HG03175 (cell line): ENCODE results near the gene FGF9.

Source experiments
- ATAC-seq: cut with Tn5 transposase; IDR thresholded peaks from one replicate; pipeline ENCODE4 v1.9.1; 2021; ENCODE audit warnings: mild to moderate bottlenecking, moderate library complexity; ENCODE audit not compliant: unreplicated experiment

Gene FGF9

GRCh38 chr13:21670883-21671619, at the start of gene FGF9:
TSS of gene FGF9 (plus strand) at chr13:21671073. CDS start at chr13:21671913, 840 bp downstream.
- peak; percentile 72 for ATAC-seq

GRCh38 chr13:21625366-21625765, 45.5 kb upstream of the FGF9 start:
- peak; percentile 42 for ATAC-seq

GRCh38 chr13:21632196-21632595, 38.7 kb upstream of the FGF9 start:
- no peak for ATAC-seq

- no peak for ATAC-seq
Observed at GRCh38 chr13:21636656-21637055, 34.2 kb upstream of the FGF9 start.

GRCh38 chr13:21637296-21637695, 33.6 kb upstream of the FGF9 start:
- no peak for ATAC-seq

GRCh38 chr13:21638319-21639282, 32.3 kb upstream of the FGF9 start:
- ATAC-seq = peak; percentile 54

GRCh38 chr13:21639561-21639960, 31.3 kb upstream of the FGF9 start:
- no peak for ATAC-seq

- no peak for ATAC-seq
Observed at GRCh38 chr13:21641629-21642028, 29.2 kb upstream of the FGF9 start.

- no peak for ATAC-seq
Observed at GRCh38 chr13:21657538-21657937, 13.3 kb upstream of the FGF9 start.

- no peak for ATAC-seq
Observed at GRCh38 chr13:21659087-21659486, 11.8 kb upstream of the FGF9 start.

- no peak for ATAC-seq
Observed at GRCh38 chr13:21661097-21661909, 9.6 kb upstream of the FGF9 start.

GRCh38 chr13:21663197-21663596, 7.7 kb upstream of the FGF9 start:
- no peak for ATAC-seq

- ATAC-seq = no peak
Observed at GRCh38 chr13:21668732-21669275, 2.1 kb upstream of the FGF9 start.

GRCh38 chr13:21670006-21670882, 629 bp upstream of the FGF9 start:
- ATAC-seq = peak; percentile 22

- ATAC-seq = no peak
Observed at GRCh38 chr13:21671620-21672286, 880 bp downstream of the FGF9 start.

- no peak for ATAC-seq
Observed at GRCh38 chr13:21672287-21672680, 1.4 kb downstream of the FGF9 start.

- ATAC-seq = no peak
Observed at GRCh38 chr13:21672796-21673538, 2.1 kb downstream of the FGF9 start.

GRCh38 chr13:21673539-21673788, 2.6 kb downstream of the FGF9 start:
- ATAC-seq = peak; percentile 15
